Peyer's patch (tissue), 4 donors: Measurements from ENCODE around the gene MAPT.

Source experiments
- POLR2A ChIP-seq, 2 donors: fragments of 450-650 bp; IDR thresholded peaks; one replicate each; pipeline ENCODE4 v1.5.1; 2017; ENCODE audit warnings: antibody characterized with exemption in 2 of 2, mild to moderate bottlenecking in 2 of 2, moderate library complexity in 2 of 2
- TF ChIP-seq, protein P1 (sequence below), 6 experiments: fragments of 450-650 bp in 4 of 6; fragments of 200-600 bp in 2 of 6; sonication (generic) in 1 of 6; IDR thresholded peaks; one replicate each; pipeline ENCODE4 v1.5.1; 2017 to 2019; ENCODE audit warnings: antibody characterized with exemption in 6 of 6, mild to moderate bottlenecking in 3 of 6, moderate library complexity in 1 of 6

DNA sequence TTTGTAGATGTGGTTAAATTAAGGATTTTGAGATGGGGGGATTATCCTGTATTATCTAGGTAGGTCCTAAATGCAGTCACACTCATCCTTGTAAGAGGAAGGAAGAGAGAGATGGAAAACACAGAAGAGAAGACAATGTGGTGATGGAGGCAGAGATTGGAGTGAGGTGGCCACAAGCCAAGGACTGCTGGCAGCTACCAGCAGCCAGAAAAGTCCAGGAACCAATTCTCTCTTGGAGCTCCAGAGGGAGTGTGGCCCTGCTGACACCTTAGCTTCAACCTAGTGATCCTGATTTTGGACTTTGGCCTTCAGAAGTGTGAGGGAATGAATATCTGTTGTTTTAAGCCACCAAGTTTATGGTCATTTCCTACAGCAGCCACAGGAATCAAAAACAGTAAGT, 18.0 kb downstream of the MAPT start:
- TF ChIP-seq, protein P1, sequence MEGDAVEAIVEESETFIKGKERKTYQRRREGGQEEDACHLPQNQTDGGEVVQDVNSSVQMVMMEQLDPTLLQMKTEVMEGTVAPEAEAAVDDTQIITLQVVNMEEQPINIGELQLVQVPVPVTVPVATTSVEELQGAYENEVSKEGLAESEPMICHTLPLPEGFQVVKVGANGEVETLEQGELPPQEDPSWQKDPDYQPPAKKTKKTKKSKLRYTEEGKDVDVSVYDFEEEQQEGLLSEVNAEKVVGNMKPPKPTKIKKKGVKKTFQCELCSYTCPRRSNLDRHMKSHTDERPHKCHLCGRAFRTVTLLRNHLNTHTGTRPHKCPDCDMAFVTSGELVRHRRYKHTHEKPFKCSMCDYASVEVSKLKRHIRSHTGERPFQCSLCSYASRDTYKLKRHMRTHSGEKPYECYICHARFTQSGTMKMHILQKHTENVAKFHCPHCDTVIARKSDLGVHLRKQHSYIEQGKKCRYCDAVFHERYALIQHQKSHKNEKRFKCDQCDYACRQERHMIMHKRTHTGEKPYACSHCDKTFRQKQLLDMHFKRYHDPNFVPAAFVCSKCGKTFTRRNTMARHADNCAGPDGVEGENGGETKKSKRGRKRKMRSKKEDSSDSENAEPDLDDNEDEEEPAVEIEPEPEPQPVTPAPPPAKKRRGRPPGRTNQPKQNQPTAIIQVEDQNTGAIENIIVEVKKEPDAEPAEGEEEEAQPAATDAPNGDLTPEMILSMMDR (IDR thresholded peaks at IDR 0.05), result no peak
- no peak for TF ChIP-seq POLR2A (IDR thresholded peaks at IDR 0.05)
